ENCODE measurements around the gene CORO1C.

Gene CORO1C

DNA sequence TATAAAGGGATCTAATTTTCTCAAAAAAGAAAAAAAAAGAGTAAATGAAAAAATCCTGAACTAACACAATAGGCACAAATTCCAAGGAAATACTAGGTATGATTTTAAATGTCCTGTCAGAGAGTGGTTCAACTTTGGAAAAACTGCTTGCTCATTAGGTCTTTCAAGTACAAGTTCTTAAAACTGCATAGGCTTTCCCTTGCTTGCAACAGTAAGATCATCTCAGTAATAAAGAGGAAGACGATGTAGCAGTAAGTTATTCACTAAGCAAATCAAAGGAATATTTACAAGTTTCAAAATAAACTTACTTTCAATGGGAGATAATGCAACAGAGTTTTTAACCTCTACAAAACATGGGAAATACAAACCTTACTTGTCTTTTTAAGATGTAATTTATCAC lies 21.6 kb downstream of the CORO1C start:
- TF ChIP-seq, protein P1, sequence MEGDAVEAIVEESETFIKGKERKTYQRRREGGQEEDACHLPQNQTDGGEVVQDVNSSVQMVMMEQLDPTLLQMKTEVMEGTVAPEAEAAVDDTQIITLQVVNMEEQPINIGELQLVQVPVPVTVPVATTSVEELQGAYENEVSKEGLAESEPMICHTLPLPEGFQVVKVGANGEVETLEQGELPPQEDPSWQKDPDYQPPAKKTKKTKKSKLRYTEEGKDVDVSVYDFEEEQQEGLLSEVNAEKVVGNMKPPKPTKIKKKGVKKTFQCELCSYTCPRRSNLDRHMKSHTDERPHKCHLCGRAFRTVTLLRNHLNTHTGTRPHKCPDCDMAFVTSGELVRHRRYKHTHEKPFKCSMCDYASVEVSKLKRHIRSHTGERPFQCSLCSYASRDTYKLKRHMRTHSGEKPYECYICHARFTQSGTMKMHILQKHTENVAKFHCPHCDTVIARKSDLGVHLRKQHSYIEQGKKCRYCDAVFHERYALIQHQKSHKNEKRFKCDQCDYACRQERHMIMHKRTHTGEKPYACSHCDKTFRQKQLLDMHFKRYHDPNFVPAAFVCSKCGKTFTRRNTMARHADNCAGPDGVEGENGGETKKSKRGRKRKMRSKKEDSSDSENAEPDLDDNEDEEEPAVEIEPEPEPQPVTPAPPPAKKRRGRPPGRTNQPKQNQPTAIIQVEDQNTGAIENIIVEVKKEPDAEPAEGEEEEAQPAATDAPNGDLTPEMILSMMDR (IDR thresholded peaks at IDR 0.05): no peak
- Mint-ChIP-seq H3K9me3 (no peaks in the 10 kb centered on the region), H3K27ac (no peak overlapping the region), H3K4me3 (no peak overlapping the region), H3K27me3 (ENCODE audit: low read depth, poor library complexity) (no peaks in the 10 kb centered on the region), H3K4me1 (peaks cover 20% of the 10 kb centered on the region), H3K36me3 (ENCODE audit: low read depth) (peaks cover 28% of the 10 kb centered on the region)
- DNase-seq: no peak

DNA sequence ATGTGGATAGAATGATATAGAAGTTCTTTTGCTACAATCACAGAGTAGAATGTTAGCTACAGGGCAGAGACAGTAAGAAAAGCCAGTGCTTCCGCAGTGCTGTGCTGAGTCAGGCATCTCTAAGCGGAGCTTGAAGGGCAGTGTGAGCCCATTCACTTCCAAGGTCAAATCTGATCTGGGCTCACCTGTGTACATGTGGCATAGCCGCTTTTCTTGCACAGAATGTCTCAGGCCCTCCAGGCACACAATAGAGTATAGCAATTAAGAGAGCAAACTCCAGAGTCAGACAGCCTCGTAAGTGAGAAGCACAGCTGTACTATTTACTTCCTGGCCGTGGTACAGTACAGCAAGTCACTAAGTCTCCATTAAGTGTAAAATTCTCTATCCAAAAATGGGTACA lies 26.8 kb downstream of the CORO1C start:
- no peak for DNase-seq
- Mint-ChIP-seq H3K27me3 (ENCODE audit: low read depth, poor library complexity) (no peaks in the 10 kb centered on the region), H3K9me3 (no peaks in the 10 kb centered on the region), H3K4me1 (peaks cover 52% of the 10 kb centered on the region), H3K4me3 (no peak overlapping the region), H3K36me3 (ENCODE audit: low read depth) (peaks cover 45% of the 10 kb centered on the region), H3K27ac (peak overlapping the region; percentile 31)
- TF ChIP-seq, protein P1 (IDR thresholded peaks at IDR 0.05): no peak

DNA sequence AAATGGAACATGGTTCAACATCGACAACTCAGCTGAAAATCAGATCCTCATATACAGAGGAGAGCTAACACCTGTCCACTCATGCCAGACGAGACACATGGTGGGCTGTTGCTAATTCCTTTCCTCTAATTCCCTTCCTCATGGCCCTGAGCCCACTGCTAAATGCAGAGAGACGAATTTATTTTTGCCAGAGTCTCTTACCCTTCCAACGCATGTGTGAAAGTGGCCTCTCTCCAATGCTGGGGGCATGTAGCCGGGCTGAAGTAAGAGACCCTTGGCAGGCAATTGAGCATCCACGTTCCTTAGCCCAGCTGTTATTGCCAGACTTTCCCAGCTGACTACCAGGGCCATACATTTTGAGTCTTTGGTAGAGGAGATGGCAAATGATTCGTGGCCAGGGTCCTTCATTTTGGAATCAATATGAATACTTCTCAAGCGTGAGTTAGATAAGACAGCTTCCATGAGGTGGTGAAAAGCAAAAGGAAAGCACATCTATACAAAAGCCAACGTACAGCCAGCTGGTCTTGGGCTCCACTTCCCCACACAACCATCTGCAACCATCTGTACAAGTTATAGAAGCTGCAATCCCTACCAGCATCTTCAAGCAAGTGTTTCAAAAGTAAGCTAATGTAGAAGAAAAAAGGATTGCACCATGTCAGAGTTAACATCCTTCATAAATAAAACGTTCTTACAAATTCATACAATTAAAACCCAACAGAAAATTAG lies 28.6 kb downstream of the CORO1C start:
- Mint-ChIP-seq H3K9me3 (no peaks in the 10 kb centered on the region), H3K4me3 (no peak overlapping the region), H3K27ac (peak overlapping the region; percentile 2), H3K36me3 (ENCODE audit: low read depth) (peaks cover 55% of the 10 kb centered on the region), H3K4me1 (peaks cover 56% of the 10 kb centered on the region), H3K27me3 (ENCODE audit: low read depth, poor library complexity) (no peaks in the 10 kb centered on the region)
- no peak for DNase-seq
- TF ChIP-seq, protein P1 (IDR thresholded peaks at IDR 0.05): no peak

DNA sequence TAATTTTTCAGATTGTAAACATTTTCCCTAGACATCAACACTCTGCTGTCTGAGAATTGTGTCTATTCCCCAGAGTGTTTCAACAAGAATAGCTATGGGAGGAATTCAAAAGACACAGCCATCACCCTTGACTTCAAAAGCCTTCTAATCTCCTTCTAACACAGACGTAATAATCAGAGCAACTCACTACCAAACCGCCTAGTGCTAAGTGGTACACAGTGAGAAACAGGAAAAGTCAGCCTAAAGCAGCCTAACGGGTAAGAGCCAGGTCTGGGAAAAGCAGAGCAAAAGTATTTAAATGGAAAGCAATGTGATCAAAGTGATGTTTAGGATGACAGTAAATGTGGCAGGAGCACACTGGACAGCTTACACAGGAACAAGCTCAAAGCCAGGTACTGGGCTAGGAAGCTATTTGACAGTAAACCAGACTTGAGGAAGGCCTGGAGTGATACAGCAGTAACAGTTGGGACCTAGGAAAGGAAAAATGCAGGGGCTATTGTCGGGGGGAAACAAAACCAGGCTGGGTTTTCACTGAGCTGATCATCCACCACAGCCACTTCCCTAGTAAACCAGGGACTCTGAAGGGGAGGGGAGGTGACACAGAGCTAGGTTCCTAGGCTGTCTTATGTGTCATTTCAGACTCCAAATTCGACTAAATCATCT lies 29.4 kb downstream of the CORO1C start:
- no peak for DNase-seq
- H3K27ac Mint-ChIP-seq: peak overlapping the region; percentile 47
- H3K4me1 Mint-ChIP-seq: peaks cover 58% of the 10 kb centered on the region
- no peak overlapping the region for H3K4me3 Mint-ChIP-seq
- TF ChIP-seq, protein P1 (IDR thresholded peaks at IDR 0.05): no peak
- H3K36me3 Mint-ChIP-seq (ENCODE audit: low read depth): peaks cover 52% of the 10 kb centered on the region
- no peaks in the 10 kb centered on the region for H3K9me3 Mint-ChIP-seq
- H3K27me3 Mint-ChIP-seq (ENCODE audit: low read depth, poor library complexity): no peaks in the 10 kb centered on the region

DNA sequence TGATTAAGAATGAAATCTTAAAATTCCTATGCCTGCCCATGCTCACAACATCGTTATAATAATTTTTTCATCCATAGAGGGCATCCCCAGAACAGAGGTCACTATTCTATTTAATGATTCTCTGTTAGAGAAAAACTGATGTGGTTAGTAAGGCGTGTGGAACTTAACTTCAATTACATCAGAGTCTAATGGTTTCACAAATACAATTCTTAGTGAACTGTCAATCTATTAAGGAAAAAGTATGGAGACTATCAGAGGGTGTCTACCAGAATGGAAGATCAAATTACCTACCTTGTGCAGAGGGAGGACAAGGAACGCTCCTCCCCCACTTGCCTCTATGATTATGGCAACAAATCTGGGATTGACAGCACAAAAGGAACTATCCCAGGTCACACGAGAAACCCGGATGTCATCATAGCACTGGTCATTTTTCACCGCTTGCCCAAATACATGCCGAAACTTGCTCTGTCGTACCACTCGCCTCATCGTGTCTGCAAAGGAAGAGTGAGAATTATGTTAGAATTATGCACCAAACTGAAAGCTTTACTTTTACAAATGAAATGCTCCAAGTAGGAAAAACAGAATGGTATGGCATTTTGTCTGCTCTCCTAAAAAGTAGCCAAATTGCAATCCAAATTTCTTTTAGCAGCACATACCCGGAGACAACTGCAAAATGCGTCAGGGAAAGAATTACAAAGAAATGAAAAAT lies 30.3 kb downstream of the CORO1C start:
- H3K27ac Mint-ChIP-seq: peak overlapping the region; percentile 89

More for the DNA sequence above, 30.3 kb downstream of the CORO1C start:
- no peak overlapping the region for H3K4me3 Mint-ChIP-seq
- H3K4me1 Mint-ChIP-seq: peaks cover 61% of the 10 kb centered on the region
- peaks cover 53% of the 10 kb centered on the region for H3K36me3 Mint-ChIP-seq (ENCODE audit: low read depth)
- no peaks in the 10 kb centered on the region for H3K9me3 Mint-ChIP-seq
- no peaks in the 10 kb centered on the region for H3K27me3 Mint-ChIP-seq (ENCODE audit: low read depth, poor library complexity)
- no peak for DNase-seq
- TF ChIP-seq, protein P1 (IDR thresholded peaks at IDR 0.05): no peak

Data from nephron progenitor cell (in vitro differentiated cells).